ENCODE results near the gene TNFAIP6.
A peak's percentile ranks its signal among the peaks of the same experiment; 100 is the strongest.

TNFAIP6 gene

GRCh38 chr2:151423760-151424159 lies 66.4 kb downstream of the TNFAIP6 start:
- peak in 5 of 6 experiments; percentile 2 to 75 (median 46) for DNase-seq

Measured in stimulated activated naive CD4-positive, alpha-beta T cell (primary cell).